Measurements from ENCODE around the gene GORASP1. TPM values are rescaled to one million over a fixed set of nuclear protein-coding genes. Genes with fewer than 3 reads are reported as not detected.

GORASP1 gene
- total RNA-seq, 3 donors from 2014 or later = 93.5 to 122 (median 94.7) TPM

DNA sequence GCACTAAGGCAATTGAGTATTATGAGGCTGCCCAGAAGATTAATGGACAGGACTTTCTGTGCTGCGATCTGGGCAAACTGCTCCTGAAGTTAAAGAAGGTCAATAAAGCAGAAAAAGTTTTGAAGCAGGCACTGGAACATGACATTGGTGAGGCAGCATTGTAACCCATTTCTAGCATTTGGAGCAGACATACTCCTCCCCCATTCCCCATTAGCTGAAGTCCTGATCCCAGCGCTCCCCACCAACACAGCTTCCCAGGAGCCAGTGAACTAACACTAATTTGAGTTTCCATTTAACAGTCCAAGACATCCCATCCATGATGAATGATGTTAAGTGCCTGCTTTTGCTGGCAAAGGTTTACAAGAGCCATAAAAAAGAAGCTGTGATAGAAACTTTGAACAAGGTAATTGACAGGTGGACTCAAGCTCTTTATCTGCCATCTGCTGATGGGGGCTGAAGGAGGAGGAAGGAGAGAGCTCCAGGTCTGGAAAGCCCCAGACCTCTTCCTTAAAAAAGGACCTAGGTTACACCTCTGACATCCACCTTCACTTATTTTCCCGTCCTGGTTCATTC lies 23.4 kb upstream of the GORASP1 start:
- ATAC-seq (peak; percentile 47), DNase-seq (no peak)
- H3K4me3 ChIP-seq = no peak overlapping the region
- H3K36me3 ChIP-seq (ENCODE audit: low read depth) = no peaks in the 10 kb centered on the region
- peaks cover 4% of the 10 kb centered on the region for H3K4me1 ChIP-seq (ENCODE audit: low read depth)
- no peaks in the 10 kb centered on the region for H3K9me3 ChIP-seq
- intact Hi-C loops (cut with DNase I, micrococcal nuclease) = loop anchor here in 1 of 2 donors (10.0 kb wide), 1 partner anchor 54 kb away; no protein-coding TSS in a partner anchor
- TF ChIP-seq, protein P1, sequence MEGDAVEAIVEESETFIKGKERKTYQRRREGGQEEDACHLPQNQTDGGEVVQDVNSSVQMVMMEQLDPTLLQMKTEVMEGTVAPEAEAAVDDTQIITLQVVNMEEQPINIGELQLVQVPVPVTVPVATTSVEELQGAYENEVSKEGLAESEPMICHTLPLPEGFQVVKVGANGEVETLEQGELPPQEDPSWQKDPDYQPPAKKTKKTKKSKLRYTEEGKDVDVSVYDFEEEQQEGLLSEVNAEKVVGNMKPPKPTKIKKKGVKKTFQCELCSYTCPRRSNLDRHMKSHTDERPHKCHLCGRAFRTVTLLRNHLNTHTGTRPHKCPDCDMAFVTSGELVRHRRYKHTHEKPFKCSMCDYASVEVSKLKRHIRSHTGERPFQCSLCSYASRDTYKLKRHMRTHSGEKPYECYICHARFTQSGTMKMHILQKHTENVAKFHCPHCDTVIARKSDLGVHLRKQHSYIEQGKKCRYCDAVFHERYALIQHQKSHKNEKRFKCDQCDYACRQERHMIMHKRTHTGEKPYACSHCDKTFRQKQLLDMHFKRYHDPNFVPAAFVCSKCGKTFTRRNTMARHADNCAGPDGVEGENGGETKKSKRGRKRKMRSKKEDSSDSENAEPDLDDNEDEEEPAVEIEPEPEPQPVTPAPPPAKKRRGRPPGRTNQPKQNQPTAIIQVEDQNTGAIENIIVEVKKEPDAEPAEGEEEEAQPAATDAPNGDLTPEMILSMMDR (IDR thresholded peaks at IDR 0.05) = no peak

- intact Hi-C loops (cut with DNase I, micrococcal nuclease) = loop anchor here in 1 of 2 donors (10.0 kb wide), 1 partner anchor 55 kb away; no protein-coding TSS in a partner anchor
- TF ChIP-seq, protein P1 (IDR thresholded peaks at IDR 0.05) = no peak
These were observed 22.6 kb upstream of the GORASP1 start for GRCh38 chr3:39130026-39130425.

DNA sequence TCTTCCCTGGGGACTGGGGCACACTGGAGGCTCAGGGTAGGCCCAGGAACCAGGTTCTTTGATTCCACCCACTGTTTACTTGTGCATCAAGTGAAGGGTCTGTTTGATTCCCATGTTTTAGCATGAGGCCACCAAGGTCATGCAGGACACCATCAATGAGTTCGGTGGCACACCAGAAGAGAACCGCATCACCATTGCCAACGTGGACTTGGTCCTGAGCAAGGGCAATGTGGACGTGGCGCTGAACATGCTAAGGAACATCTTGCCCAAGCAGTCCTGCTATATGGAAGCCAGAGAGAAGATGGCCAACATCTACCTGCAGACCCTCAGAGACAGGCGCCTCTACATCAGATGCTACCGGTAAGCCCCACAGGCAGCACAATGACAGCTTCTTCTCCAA lies 21.5 kb upstream of the GORASP1 start:
- intact Hi-C loops (cut with DNase I, micrococcal nuclease) = loop anchor here (5.0 to 10.0 kb wide), 2 partner anchors 156 to 158 kb away; partner anchors contain the start of gene CX3CR1 (in 1 of the 2)
- TF ChIP-seq, protein P1 (IDR thresholded peaks at IDR 0.05) = no peak
- no peak for ATAC-seq
- H3K4me3 ChIP-seq = no peak overlapping the region
- no peaks in the 10 kb centered on the region for H3K9me3 ChIP-seq
- H3K4me1 ChIP-seq (ENCODE audit: low read depth) = peaks cover 8% of the 10 kb centered on the region
- no peaks in the 10 kb centered on the region for H3K36me3 ChIP-seq (ENCODE audit: low read depth)
- no peak for DNase-seq

More at GRCh38 chr3:39130026-39130425, 22.6 kb upstream of the GORASP1 start:
- Histone ChIP-seq H3K9me3 (no peaks in the 10 kb centered on the region), H3K4me1 (ENCODE audit: low read depth) (peaks cover 8% of the 10 kb centered on the region), H3K36me3 (ENCODE audit: low read depth) (no peaks in the 10 kb centered on the region), H3K4me3 (no peak overlapping the region)
- no peak for ATAC-seq
- no peak for DNase-seq

DNA sequence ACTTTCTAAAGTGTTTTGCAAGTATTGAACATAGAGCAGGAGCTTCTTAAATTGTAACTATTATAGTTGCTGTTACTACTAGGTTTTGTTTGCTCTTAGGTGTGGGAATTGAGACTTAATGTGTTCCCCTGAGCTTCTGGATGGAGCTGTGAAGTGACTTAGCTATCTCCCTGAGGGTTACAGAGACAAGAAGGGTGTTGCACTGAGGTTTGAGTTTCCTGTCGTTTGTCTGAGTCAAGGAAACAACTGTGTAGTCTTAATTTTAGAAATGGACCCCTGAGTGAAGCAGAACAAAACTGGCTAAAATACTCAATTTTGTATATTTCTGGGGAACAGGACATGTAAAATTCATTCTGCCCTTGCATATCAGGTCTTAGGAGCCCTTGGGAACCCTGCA lies 20.5 kb upstream of the GORASP1 start:
- DNase-seq = no peak
- TF ChIP-seq, protein P1 (IDR thresholded peaks at IDR 0.05) = no peak
- no peaks in the 10 kb centered on the region for H3K9me3 ChIP-seq
- intact Hi-C loops (cut with DNase I, micrococcal nuclease) = loop anchor here (5.0 to 10.0 kb wide), 2 partner anchors 157 to 159 kb away; partner anchors contain the start of gene CX3CR1 (in 1 of the 2)
- ATAC-seq = no peak
- no peaks in the 10 kb centered on the region for H3K36me3 ChIP-seq (ENCODE audit: low read depth)
- H3K4me3 ChIP-seq = no peak overlapping the region
- H3K4me1 ChIP-seq (ENCODE audit: low read depth) = peaks cover 8% of the 10 kb centered on the region

GRCh38 chr3:39127269-39127907 lies 20.0 kb upstream of the GORASP1 start:
- no peak for ATAC-seq
- H3K9me3 ChIP-seq = no peaks in the 10 kb centered on the region
- no peak for DNase-seq
- TF ChIP-seq, protein P1 (IDR thresholded peaks at IDR 0.05) = no peak
- intact Hi-C loops (cut with DNase I, micrococcal nuclease) = loop anchor here (5.0 to 10.0 kb wide), 2 partner anchors 157 to 160 kb away; partner anchors contain the start of gene CX3CR1 (in 1 of the 2)
- H3K4me1 ChIP-seq (ENCODE audit: low read depth) = peaks cover 8% of the 10 kb centered on the region
- no peak overlapping the region for H3K4me3 ChIP-seq
- H3K36me3 ChIP-seq (ENCODE audit: low read depth) = no peaks in the 10 kb centered on the region

All from mucosa of descending colon (tissue), 3 donors.